Stimulated activated memory B cell treated with anti-CD40 and anti-IgM and Interleukin-4, amounts not matched to agents 10 μg/mL and 1 μg/mL and 100 μg/mL, for 72 hours (primary cell): ENCODE results near the gene DHFR.
"Not testable (repeated sequence)": the region's sequence is repeated elsewhere in the genome, so short reads cannot be mapped to it uniquely, and the experiment has no call there.

Source experiments
- ATAC-seq: fragments of 150-1000 bp; cut with Tn5 transposase; 2 replicates; pipeline ENCODE4 v1.10.0; 2021
- H3K27ac Mint-ChIP-seq: one replicate; pipeline ENCODE4 v1.8.0; 2022; ENCODE audit warnings: mild to moderate bottlenecking, mixed read lengths
- H3K27me3 Mint-ChIP-seq: one replicate; pipeline ENCODE4 v1.8.0; 2022; ENCODE audit warnings: mixed read lengths
- H3K36me3 Mint-ChIP-seq: one replicate; pipeline ENCODE4 v1.8.0; 2022; ENCODE audit warnings: mixed read lengths
- H3K4me1 Mint-ChIP-seq: one replicate; pipeline ENCODE4 v1.8.0; 2022; ENCODE audit warnings: mixed read lengths
- H3K4me3 Mint-ChIP-seq: one replicate; pipeline ENCODE4 v1.8.0; 2022; ENCODE audit warnings: mild to moderate bottlenecking, moderate library complexity, mixed read lengths
- H3K9me3 Mint-ChIP-seq: one replicate; pipeline ENCODE4 v1.8.0; 2022; ENCODE audit warnings: mixed read lengths

The DHFR gene

DNA sequence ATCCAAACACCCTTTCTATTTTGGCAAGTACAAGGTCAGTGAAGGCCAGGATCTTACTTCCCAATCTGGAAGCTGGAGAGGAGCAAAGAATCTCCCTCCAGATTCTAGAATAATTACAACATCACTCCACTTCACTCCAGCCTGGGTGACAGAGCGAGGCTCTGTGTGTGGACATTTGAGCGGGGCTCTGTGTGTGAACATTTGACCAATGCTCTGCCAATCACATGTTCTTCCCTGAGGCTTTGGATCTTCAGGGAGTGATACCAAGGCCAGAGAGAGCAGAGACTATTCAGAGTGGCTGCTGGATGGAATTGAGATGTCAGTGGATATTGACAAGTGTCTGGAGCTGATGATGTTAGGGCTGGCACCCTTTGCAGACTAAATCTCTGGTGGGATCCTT is 60.0 kb downstream of the DHFR start:
- H3K36me3 Mint-ChIP-seq, result no peaks in the 10 kb centered on the region
- peaks cover 23% of the 10 kb centered on the region for H3K27me3 Mint-ChIP-seq
- no peaks in the 10 kb centered on the region for H3K9me3 Mint-ChIP-seq
- no peak for ATAC-seq
- no peak overlapping the region for H3K4me3 Mint-ChIP-seq
- no peak overlapping the region for H3K27ac Mint-ChIP-seq
- H3K4me1 Mint-ChIP-seq, result no peaks in the 10 kb centered on the region

DNA sequence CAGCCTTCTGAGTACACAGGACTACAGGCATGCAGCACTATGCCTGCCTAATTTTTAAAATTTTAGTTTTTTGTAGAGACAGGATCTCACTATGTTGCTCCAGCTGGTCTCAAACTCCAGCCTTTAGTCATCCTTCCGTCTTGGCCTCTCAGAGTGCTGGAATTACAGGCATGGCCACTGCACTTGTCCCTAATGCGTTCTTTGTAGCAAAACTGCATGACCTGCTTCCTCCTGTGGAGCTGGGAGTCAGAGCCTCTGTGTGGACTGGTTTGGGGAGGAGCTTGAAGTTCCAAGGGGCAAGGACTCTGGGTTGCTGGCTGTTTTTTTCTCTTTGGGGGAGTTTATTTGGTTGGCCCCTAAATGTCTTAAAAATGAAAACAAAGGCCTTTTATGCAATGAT is 62.0 kb downstream of the DHFR start:
- H3K4me1 Mint-ChIP-seq, result no peaks in the 10 kb centered on the region
- H3K27me3 Mint-ChIP-seq, result peaks cover 23% of the 10 kb centered on the region
- H3K36me3 Mint-ChIP-seq, result no peaks in the 10 kb centered on the region
- no peaks in the 10 kb centered on the region for H3K9me3 Mint-ChIP-seq
- no peak overlapping the region for H3K4me3 Mint-ChIP-seq
- no peak overlapping the region for H3K27ac Mint-ChIP-seq
- no peak for ATAC-seq

- no peaks in the 10 kb centered on the region for H3K4me1 Mint-ChIP-seq
- H3K36me3 Mint-ChIP-seq, result no peaks in the 10 kb centered on the region
- peaks cover 23% of the 10 kb centered on the region for H3K27me3 Mint-ChIP-seq
- H3K9me3 Mint-ChIP-seq, result no peaks in the 10 kb centered on the region
- no peak overlapping the region for H3K4me3 Mint-ChIP-seq
- no peak overlapping the region for H3K27ac Mint-ChIP-seq
- no peak for ATAC-seq
These were observed 62.7 kb downstream of the DHFR start for GRCh38 chr5:80592105-80592504.

DNA sequence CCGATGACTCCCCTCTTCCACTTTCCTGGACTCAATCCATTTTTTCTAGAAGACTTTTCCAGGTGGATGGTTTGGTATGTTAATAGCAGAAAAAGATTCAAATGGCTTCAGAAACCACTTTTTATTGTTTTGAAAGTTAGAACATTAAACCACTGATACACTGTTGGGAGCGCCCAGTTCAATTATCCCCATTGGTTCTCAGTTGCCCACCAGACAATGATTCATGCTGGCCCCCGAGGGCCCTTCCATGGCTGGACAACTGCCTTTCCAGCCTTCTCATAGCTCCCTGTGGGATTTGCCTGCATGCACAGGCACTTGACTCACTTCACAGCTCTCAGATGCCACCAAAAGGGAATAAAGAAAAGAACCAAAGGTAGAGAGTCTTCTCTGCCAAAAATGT is 63.4 kb downstream of the DHFR start:
- Mint-ChIP-seq H3K36me3 (no peaks in the 10 kb centered on the region), H3K4me1 (no peaks in the 10 kb centered on the region), H3K4me3 (no peak overlapping the region), H3K9me3 (no peaks in the 10 kb centered on the region), H3K27me3 (peaks cover 23% of the 10 kb centered on the region), H3K27ac (no peak overlapping the region)
- no peak for ATAC-seq

GRCh38 chr5:80590766-80591165 is 64.0 kb downstream of the DHFR start:
- Mint-ChIP-seq H3K27me3 (peaks cover 23% of the 10 kb centered on the region), H3K9me3 (no peaks in the 10 kb centered on the region), H3K36me3 (no peaks in the 10 kb centered on the region), H3K4me3 (no peak overlapping the region), H3K4me1 (no peaks in the 10 kb centered on the region), H3K27ac (no peak overlapping the region)
- ATAC-seq, result no peak

DNA sequence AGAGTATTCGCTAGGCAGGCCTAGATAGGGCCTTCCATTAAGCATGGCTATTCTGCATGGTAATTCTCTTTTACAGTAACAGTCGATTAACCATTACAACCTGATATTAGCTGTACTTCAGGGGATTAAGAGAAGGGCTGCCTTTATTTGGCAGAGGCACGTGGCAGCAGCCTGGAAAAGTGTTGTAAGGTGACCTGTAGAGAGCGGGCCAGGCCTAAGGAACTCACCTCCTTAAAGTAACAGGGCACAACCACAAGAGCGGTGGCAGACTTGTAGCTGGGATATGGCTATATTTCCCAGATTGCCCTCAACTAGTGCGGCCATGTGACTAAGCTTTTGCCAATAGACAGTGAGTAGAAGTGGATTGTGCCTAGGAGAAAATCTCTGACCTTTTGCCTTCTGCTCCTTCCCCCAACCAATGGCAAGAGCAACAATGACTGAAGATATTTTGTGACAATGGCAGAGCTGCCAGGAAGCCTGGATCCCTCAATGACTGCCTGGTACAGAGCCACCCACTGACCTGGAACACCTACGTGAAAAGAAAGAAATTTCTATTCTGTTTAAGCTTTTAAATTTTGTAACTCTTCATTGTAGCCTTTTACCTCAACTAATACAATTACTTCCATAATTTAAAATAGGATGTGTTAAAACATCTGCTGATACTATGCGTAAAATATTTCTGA is 65.8 kb downstream of the DHFR start:
- H3K27ac Mint-ChIP-seq, result no peak overlapping the region

GRCh38 chr5:80584770-80585169 is 70.0 kb downstream of the DHFR start:
- H3K4me1 Mint-ChIP-seq, result no peaks in the 10 kb centered on the region
- no peaks in the 10 kb centered on the region for H3K36me3 Mint-ChIP-seq
- no peak for ATAC-seq
- no peak overlapping the region for H3K27ac Mint-ChIP-seq
- H3K27me3 Mint-ChIP-seq, result peaks cover 18% of the 10 kb centered on the region
- no peak overlapping the region for H3K4me3 Mint-ChIP-seq
- no peaks in the 10 kb centered on the region for H3K9me3 Mint-ChIP-seq

More for the DNA sequence above, 65.8 kb downstream of the DHFR start:
- Mint-ChIP-seq H3K9me3 (no peaks in the 10 kb centered on the region), H3K4me1 (no peaks in the 10 kb centered on the region), H3K4me3 (no peak overlapping the region), H3K36me3 (no peaks in the 10 kb centered on the region), H3K27me3 (peaks cover 36% of the 10 kb centered on the region)
- no peak for ATAC-seq

- H3K27me3 Mint-ChIP-seq, result peaks cover 25% of the 10 kb centered on the region
- not testable (repeated sequence) for H3K36me3 Mint-ChIP-seq, H3K4me1 Mint-ChIP-seq, H3K4me3 Mint-ChIP-seq, ATAC-seq, H3K27ac Mint-ChIP-seq, H3K9me3 Mint-ChIP-seq
These were observed 74.5 kb downstream of the DHFR start for GRCh38 chr5:80580291-80580690.

- H3K27ac Mint-ChIP-seq, result no peak overlapping the region
These were observed 75.7 kb downstream of the DHFR start for GRCh38 chr5:80579050-80579449.

GRCh38 chr5:80577707-80578106 is 77.1 kb downstream of the DHFR start:
- Mint-ChIP-seq H3K4me1 (no peaks in the 10 kb centered on the region), H3K4me3 (no peak overlapping the region), H3K27ac (no peak overlapping the region), H3K9me3 (peaks cover 5% of the 10 kb centered on the region), H3K27me3 (peaks cover 31% of the 10 kb centered on the region), H3K36me3 (no peaks in the 10 kb centered on the region)
- ATAC-seq, result no peak

More at GRCh38 chr5:80579050-80579449, 75.7 kb downstream of the DHFR start:
- ATAC-seq, result no peak
- peaks cover 25% of the 10 kb centered on the region for H3K27me3 Mint-ChIP-seq
- H3K4me3 Mint-ChIP-seq, result no peak overlapping the region
- H3K9me3 Mint-ChIP-seq, result peaks cover 4% of the 10 kb centered on the region
- H3K36me3 Mint-ChIP-seq, result no peaks in the 10 kb centered on the region
- H3K4me1 Mint-ChIP-seq, result no peaks in the 10 kb centered on the region

DNA sequence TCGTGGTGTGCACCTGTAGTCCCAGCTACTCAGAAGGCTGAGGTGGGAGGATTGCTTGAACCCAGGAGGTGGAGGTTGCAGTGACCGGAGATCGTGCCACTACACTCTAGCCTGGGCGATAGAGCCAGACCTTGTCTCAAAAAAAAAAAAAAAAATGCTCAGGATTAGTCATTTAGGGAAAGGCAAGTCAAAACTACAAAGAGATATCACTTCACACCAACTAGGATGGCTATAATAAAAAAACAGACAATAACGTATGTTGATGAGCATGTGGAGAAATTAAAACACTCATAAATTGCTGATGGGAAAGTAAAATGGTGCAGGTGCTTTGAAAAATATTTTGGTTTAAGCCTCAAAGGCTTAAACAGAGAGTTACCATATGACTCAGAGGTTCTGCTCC is 78.4 kb downstream of the DHFR start:
- Mint-ChIP-seq H3K9me3 (peaks cover 7% of the 10 kb centered on the region), H3K36me3 (no peaks in the 10 kb centered on the region), H3K4me3 (no peak overlapping the region), H3K4me1 (no peaks in the 10 kb centered on the region), H3K27ac (no peak overlapping the region), H3K27me3 (peaks cover 44% of the 10 kb centered on the region)
- no peak for ATAC-seq
